ENCODE measurements around the gene TACSTD2.
"Not testable (repeated sequence)": the region's sequence is repeated elsewhere in the genome, so short reads cannot be mapped to it uniquely, and the experiment has no call there.

GRCh38 chr1:58549291-58549690 lies 27.8 kb downstream of the TACSTD2 start:
- not testable (repeated sequence) for TF ChIP-seq CTCF, POLR2A (IDR thresholded peaks at IDR 0.05)
